Measurements from ENCODE around the gene KCNQ1. TPM values are rescaled to one million over a fixed set of nuclear protein-coding genes. Genes with fewer than 3 reads are reported as not detected.

Gene KCNQ1
- total RNA-seq, 1 donor from 2014 or later: 2.7 TPM

GRCh38 chr11:2666401-2666741 is 221.6 kb downstream of the KCNQ1 start:
- intact Hi-C loops (cut with DNase I): no loop called here
- H3K27me3 ChIP-seq: no peaks in the 10 kb centered on the region
- no peak overlapping the region for H3K4me3 ChIP-seq
- no peaks in the 10 kb centered on the region for H3K4me1 ChIP-seq
- DNase-seq (ENCODE audit: extremely low spot score in 2 of 2): peak in 1 of 2 donors; percentile 69
- H3K36me3 ChIP-seq: no peaks in the 10 kb centered on the region
- TF ChIP-seq POLR2A (IDR thresholded peaks at IDR 0.05): no peak
- no peak for TF ChIP-seq POLR2AphosphoS5 (IDR thresholded peaks at IDR 0.05; ENCODE audit: insufficient read depth in 1 of 2, low read depth in 1 of 2)
- no peak for TF ChIP-seq CTCF (IDR thresholded peaks at IDR 0.05)
- H3K27ac ChIP-seq: no peak overlapping the region
- H3K9me3 ChIP-seq: no peaks in the 10 kb centered on the region

GRCh38 chr11:2666828-2667570 is 222.2 kb downstream of the KCNQ1 start:
- H3K27ac ChIP-seq: no peak overlapping the region
- DNase-seq (ENCODE audit: extremely low spot score in 2 of 2): peak in 1 of 2 donors; percentile 29
- TF ChIP-seq POLR2A (IDR thresholded peaks at IDR 0.05) (no peak), POLR2AphosphoS5 (IDR thresholded peaks at IDR 0.05; ENCODE audit: insufficient read depth in 1 of 2, low read depth in 1 of 2) (no peak), CTCF (IDR thresholded peaks at IDR 0.05) (no peak)
- H3K27me3 ChIP-seq: no peaks in the 10 kb centered on the region
- H3K4me1 ChIP-seq: no peaks in the 10 kb centered on the region
- no peaks in the 10 kb centered on the region for H3K36me3 ChIP-seq
- no peaks in the 10 kb centered on the region for H3K9me3 ChIP-seq
- intact Hi-C loops (cut with DNase I): no loop called here
- no peak overlapping the region for H3K4me3 ChIP-seq

GRCh38 chr11:2667940-2668339 is 223.1 kb downstream of the KCNQ1 start:
- no peaks in the 10 kb centered on the region for H3K9me3 ChIP-seq
- peak in 1 of 2 donors; percentile 65 for DNase-seq (ENCODE audit: extremely low spot score in 2 of 2)
- H3K36me3 ChIP-seq: no peaks in the 10 kb centered on the region
- no peak for TF ChIP-seq POLR2AphosphoS5 (IDR thresholded peaks at IDR 0.05; ENCODE audit: insufficient read depth in 1 of 2, low read depth in 1 of 2)
- TF ChIP-seq CTCF (IDR thresholded peaks at IDR 0.05): no peak
- TF ChIP-seq POLR2A (IDR thresholded peaks at IDR 0.05): no peak
- intact Hi-C loops (cut with DNase I): no loop called here
- H3K27ac ChIP-seq: no peak overlapping the region
- no peaks in the 10 kb centered on the region for H3K4me1 ChIP-seq
- H3K27me3 ChIP-seq: no peaks in the 10 kb centered on the region
- H3K4me3 ChIP-seq: no peak overlapping the region

- no peaks in the 10 kb centered on the region for H3K27me3 ChIP-seq
- intact Hi-C loops (cut with DNase I): no loop called here
These were observed 224.1 kb downstream of the KCNQ1 start for GRCh38 chr11:2668876-2669275.

More at GRCh38 chr11:2668876-2669275, 224.1 kb downstream of the KCNQ1 start:
- Histone ChIP-seq H3K4me3 (no peak overlapping the region), H3K27ac (no peak overlapping the region), H3K4me1 (peaks cover 5% of the 10 kb centered on the region), H3K36me3 (no peaks in the 10 kb centered on the region), H3K9me3 (no peaks in the 10 kb centered on the region)
- DNase-seq (ENCODE audit: extremely low spot score in 2 of 2): peak in 1 of 2 donors; percentile 47
- TF ChIP-seq CTCF (IDR thresholded peaks at IDR 0.05) (no peak), POLR2A (IDR thresholded peaks at IDR 0.05) (no peak), POLR2AphosphoS5 (IDR thresholded peaks at IDR 0.05; ENCODE audit: insufficient read depth in 1 of 2, low read depth in 1 of 2) (no peak)
